Lung (tissue), 12 donors: ENCODE data around the gene MTA1. TPM values are rescaled to one million over a fixed set of nuclear protein-coding genes. Genes with fewer than 3 reads are reported as not detected.

Experiments
- ATAC-seq: fragments of 200-7000 bp; cut with Tn5 transposase; one replicate; pipeline ENCODE4 v1.9.1; 2020; ENCODE audit warnings: moderate number of reproducible peaks; ENCODE audit not compliant: insufficient read depth, low FRiP score
- DNase-seq, 3 donors: peaks; one replicate each; pipeline ENCODE4 v3.0.0-alpha.2; 2013 to 2017
- H3K27ac ChIP-seq, 2 donors: one replicate each; pipeline ENCODE4 v1.5.1; 2013; ENCODE audit warnings: mild to moderate bottlenecking in 2 of 2, moderate library complexity in 2 of 2, control low read depth in 1 of 2, inconsistent platforms in 1 of 2, low read depth in 1 of 2, low read length in 1 of 2
- H3K27me3 ChIP-seq, 3 donors: one replicate each; pipeline ENCODE4 v1.5.1; 2013; ENCODE audit warnings: low read length in 2 of 3; ENCODE audit not compliant: control insufficient read depth in 3 of 3, insufficient read depth in 3 of 3
- H3K36me3 ChIP-seq, 4 donors: one replicate each; pipeline ENCODE4 v1.5.1; 2013; ENCODE audit warnings: low read length in 4 of 4, mild to moderate bottlenecking in 1 of 4, moderate library complexity in 1 of 4; ENCODE audit not compliant: control insufficient read depth in 4 of 4, insufficient read depth in 4 of 4
- H3K4me1 ChIP-seq, 5 donors: one replicate each; pipeline ENCODE4 v1.5.1; 2013; ENCODE audit warnings: low read length in 5 of 5, mild to moderate bottlenecking in 2 of 5, moderate library complexity in 1 of 5; ENCODE audit not compliant: control insufficient read depth in 5 of 5, insufficient read depth in 5 of 5
- H3K4me3 ChIP-seq: one replicate; pipeline ENCODE4 v1.5.1; 2013; ENCODE audit warnings: mild to moderate bottlenecking, control low read depth, moderate library complexity
- H3K9ac ChIP-seq, 2 donors: one replicate each; pipeline ENCODE4 v1.5.1; 2013; ENCODE audit warnings: low read length in 2 of 2, control low read depth in 1 of 2; ENCODE audit not compliant: insufficient read depth in 1 of 2
- H3K9me3 ChIP-seq, 4 donors: one replicate each; pipeline ENCODE4 v1.5.1; 2013; ENCODE audit warnings: low read length in 3 of 4, mild to moderate bottlenecking in 1 of 4, moderate library complexity in 1 of 4; ENCODE audit not compliant: control insufficient read depth in 4 of 4, insufficient read depth in 3 of 4
- CTCF ChIP-seq: IDR thresholded peaks from 2 replicates; pipeline ENCODE4 v1.5.1; 2012; ENCODE audit warnings: mild to moderate bottlenecking; ENCODE audit errors: control extremely low read depth, extremely low read depth
- WGBS, 2 donors: extraction: QIAGEN DNeasy Blood & Tissue Kit; methylation state at CpG; one replicate each; pipeline ENCODE4 v1.1.7; 2013; 5-methylcytosine and 5-hydroxymethylcytosine counted together
- polyA plus RNA-seq, 2 donors: library from polyadenylated mRNA; stranded (reverse); fragments of 200-250 nt; gene quantifications; one replicate each; pipeline ENCODE4 v1.2.1, GENCODE V29; 2013
- total RNA-seq, 2 donors: library from RNA; depleted of rRNA in 1 of 2; stranded (reverse); fragments of >200 nt in 1 of 2; gene quantifications; one replicate each; pipeline ENCODE4 v1.2.1, GENCODE V29; 2014 to 2021
- donor health status: control.
- donor health status: control.
- donor health status: Bipolar disorder and iron deficiency.
- donor health status: healthy.
- donor health status: DM: yes; HTN: yes; CAD: no.

MTA1 gene
- total and polyA plus RNA-seq, 4 donors = 40.2 to 113 (median 63.6) TPM

DNA sequence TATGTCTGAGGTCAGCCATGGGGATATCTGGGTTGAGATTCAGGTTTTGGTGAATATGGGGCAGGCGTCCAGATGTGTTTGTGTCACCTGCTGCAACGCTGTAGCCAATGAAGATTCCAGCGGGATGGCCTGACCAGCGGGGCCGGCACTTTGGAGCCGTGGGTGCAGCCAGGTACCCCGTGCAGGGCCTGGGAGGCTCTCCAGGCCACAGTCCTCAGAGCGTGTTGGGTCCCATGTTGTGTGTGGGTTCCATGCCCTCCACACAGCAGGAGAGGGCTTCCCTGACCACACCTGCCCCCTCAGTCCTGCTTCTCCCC lies 24.1 kb upstream of the MTA1 start:
- ATAC-seq (no peak), DNase-seq (no peak)
- Histone ChIP-seq H3K9me3 (no peaks in the 10 kb centered on the region), H3K4me1 (peaks cover 0 to 24% (median 7%) of the 10 kb centered on the region in 5 donors), H3K4me3 (no peak overlapping the region), H3K27me3 (no peaks in the 10 kb centered on the region), H3K36me3 (peaks cover under 1 to 19% (median 13%) of the 10 kb centered on the region in 4 donors), H3K9ac (no peak overlapping the region), H3K27ac (no peak overlapping the region)
- 96 to 98% methylated on average over 8 of the region's 8 CpGs for WGBS, 2 donors
- TF ChIP-seq CTCF = no peak

DNA sequence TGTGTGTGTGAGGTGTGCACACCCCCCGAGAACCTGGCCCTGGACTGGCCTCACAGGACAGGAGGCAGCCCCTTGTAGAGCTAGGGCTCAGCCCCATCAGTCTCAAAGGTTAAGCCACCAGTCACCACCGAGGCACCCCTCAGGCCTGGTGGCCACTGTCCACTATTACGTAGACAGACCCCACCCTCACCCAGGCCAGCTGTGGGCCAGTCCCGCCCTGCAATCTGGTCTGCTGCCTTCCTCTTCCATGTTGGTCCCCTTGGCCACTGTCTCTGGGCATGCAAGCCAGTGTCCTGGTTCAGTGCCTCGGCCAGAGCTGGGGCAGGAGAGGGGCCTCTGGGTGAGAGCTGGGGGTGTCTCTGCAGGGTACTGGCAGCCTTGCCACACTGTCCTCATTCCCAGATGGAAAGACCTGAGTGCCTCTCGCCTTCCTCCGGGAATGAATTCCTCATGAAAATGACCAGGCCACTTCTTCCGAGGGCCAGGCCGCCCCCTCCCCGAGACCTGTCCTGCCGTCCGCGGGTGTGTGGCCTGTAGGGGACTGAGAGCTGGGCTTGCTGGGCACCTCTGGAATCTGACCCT lies 22.2 kb upstream of the MTA1 start:
- no peak for ATAC-seq
- no peak overlapping the region for H3K9ac ChIP-seq
- H3K27ac ChIP-seq = peak overlapping the region in 1 of 2 donors; percentile 60
- 86 to 89% methylated on average over 13 of the region's 13 CpGs for WGBS, 2 donors
- no peak for DNase-seq
- TF ChIP-seq CTCF = no peak
- H3K27me3 ChIP-seq = no peaks in the 10 kb centered on the region
- peaks cover 5 to 25% (median 15%) of the 10 kb centered on the region in 4 donors for H3K36me3 ChIP-seq
- peaks cover 0 to 7% (median 2%) of the 10 kb centered on the region in 4 donors for H3K9me3 ChIP-seq
- H3K4me3 ChIP-seq = peak overlapping the region; percentile 10
- peaks cover 0 to 24% (median 7%) of the 10 kb centered on the region in 5 donors for H3K4me1 ChIP-seq

DNA sequence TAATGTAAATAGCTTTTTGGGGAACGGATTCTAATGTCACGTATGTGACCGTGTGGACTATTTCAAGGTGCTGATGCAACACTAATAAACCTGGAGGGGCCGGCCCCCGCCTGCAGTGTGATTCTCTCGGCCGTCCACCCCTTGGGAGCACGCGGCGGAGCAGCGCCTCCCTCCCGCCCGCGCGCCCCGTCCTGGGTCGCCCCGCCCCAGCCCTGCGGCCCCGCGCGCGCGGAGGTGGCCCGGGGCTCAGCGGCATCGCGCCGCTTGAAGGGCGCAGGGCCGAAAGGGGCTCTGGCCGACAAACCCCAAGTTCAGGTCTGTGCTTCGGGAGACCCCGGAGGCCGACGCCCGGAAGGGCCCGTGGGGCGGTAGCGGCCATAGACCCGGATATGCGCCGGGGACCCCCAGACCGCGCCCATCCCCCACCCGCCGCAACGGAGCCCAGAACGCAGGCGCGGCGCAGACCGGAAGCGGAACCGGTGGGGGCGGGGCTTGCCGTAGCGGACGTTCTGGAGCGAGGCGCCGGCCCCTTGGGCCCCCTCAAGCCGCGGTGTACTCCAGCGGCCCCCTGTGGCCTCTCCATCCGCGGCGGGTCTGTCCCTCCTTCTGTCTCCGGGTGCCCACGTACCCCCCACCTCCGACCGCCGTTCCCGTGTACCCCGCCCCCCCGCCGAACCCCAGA lies 21.4 kb upstream of the MTA1 start, which contains the start of gene TEX22:
Gene TEX22, plus strand, starts transcription at position 495 of the 682 bp plus-strand sequence. CDS start 803 bp downstream, outside the sequence.
- Histone ChIP-seq H3K9ac (peak within 1 kb of the TSS in 1 of 2 donors; percentile 19), H3K27ac (peak within 1 kb of the TSS; percentile 81 to 95), H3K4me3 (peak within 1 kb of the TSS; percentile 75), H3K27me3 (no peaks in the 10 kb centered on the region), H3K36me3 (peaks cover 5 to 20% (median 14%) of the 10 kb centered on the region in 4 donors), H3K9me3 (peaks cover 0 to 7% (median 2%) of the 10 kb centered on the region in 4 donors), H3K4me1 (peaks cover 0 to 24% (median 7%) of the 10 kb centered on the region in 5 donors)
- peak; percentile 92 to 94 (median 93) for DNase-seq
- no peak for TF ChIP-seq CTCF
- 0 to 1% methylated on average over 55 to 77 of the region's 77 CpGs for WGBS, 2 donors
- ATAC-seq = peak; percentile 87
